Measurements from ENCODE around the gene BNC2. TPM values are rescaled to one million over a fixed set of nuclear protein-coding genes. Genes with fewer than 3 reads are reported as not detected.

BNC2 gene
- total RNA-seq, 1 experiment from 2014 or later: 0.20 TPM

DNA sequence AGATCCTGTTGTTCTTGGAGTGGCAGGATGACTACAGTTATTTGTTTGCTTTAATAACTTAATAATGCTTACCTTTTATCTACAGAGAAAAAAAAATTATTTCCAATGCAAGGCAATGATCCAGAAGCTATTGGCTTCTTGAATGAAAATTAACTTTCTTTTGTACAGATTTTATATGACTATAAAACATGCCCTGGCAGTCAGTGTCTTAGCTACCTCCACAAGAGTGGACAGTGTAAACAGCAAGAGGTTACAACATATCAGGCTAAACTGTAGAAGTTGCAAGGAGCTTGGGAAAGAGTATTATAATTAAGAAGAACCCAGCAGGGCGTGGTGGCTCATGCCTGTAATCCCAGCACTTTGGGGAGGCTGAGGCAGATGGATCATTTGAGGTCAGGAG, 49.1 kb downstream of the BNC2 start:
- CTCF ChIA-PET: no interaction called here
- Mint-ChIP-seq H3K4me3 (ENCODE audit: unreplicated experiment) (no peak overlapping the region), H3K27ac (ENCODE audit: unreplicated experiment) (no peak overlapping the region), H3K27me3 (ENCODE audit: insufficient read depth, unreplicated experiment) (peaks cover 2% of the 10 kb centered on the region), H3K4me1 (ENCODE audit: low read depth, unreplicated experiment) (no peaks in the 10 kb centered on the region), H3K9me3 (ENCODE audit: unreplicated experiment) (no peaks in the 10 kb centered on the region), H3K36me3 (ENCODE audit: insufficient read depth, unreplicated experiment) (no peaks in the 10 kb centered on the region)
- POLR2A ChIA-PET: no interaction called here
- H3K27me3 ChIP-seq (replicated peaks; ENCODE audit: control insufficient read depth, insufficient read depth, low read length): no peaks in the 10 kb centered on the region
- TF ChIP-seq, protein P1, sequence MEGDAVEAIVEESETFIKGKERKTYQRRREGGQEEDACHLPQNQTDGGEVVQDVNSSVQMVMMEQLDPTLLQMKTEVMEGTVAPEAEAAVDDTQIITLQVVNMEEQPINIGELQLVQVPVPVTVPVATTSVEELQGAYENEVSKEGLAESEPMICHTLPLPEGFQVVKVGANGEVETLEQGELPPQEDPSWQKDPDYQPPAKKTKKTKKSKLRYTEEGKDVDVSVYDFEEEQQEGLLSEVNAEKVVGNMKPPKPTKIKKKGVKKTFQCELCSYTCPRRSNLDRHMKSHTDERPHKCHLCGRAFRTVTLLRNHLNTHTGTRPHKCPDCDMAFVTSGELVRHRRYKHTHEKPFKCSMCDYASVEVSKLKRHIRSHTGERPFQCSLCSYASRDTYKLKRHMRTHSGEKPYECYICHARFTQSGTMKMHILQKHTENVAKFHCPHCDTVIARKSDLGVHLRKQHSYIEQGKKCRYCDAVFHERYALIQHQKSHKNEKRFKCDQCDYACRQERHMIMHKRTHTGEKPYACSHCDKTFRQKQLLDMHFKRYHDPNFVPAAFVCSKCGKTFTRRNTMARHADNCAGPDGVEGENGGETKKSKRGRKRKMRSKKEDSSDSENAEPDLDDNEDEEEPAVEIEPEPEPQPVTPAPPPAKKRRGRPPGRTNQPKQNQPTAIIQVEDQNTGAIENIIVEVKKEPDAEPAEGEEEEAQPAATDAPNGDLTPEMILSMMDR (IDR thresholded peaks at IDR 0.05; ENCODE audit: insufficient read depth in 1 of 2, low read depth in 1 of 2, low read length in 1 of 2, severe bottlenecking in 1 of 2, unreplicated experiment in 1 of 2): no peak
- H3K4me1 ChIP-seq: no peaks in the 10 kb centered on the region
- H3K9me3 ChIP-seq: no peaks in the 10 kb centered on the region
- no peak for DNase-seq
- no peak overlapping the region for H3K4me3 ChIP-seq (ENCODE audit: low read depth, low read length)
- BruUV-seq (replicated peaks): no TSS peak
- no peaks in the 10 kb centered on the region for H3K36me3 ChIP-seq (ENCODE audit: control insufficient read depth, insufficient read depth, low read length)
- intact Hi-C loops (cut with micrococcal nuclease; ENCODE audit: unreplicated experiment): no loop called here

- H3K4me3 ChIP-seq (ENCODE audit: low read depth, low read length): no peak overlapping the region
- no peaks in the 10 kb centered on the region for H3K4me1 Mint-ChIP-seq (ENCODE audit: low read depth, unreplicated experiment)
- CTCF ChIA-PET: no interaction called here
- no peak for DNase-seq
- H3K27ac Mint-ChIP-seq (ENCODE audit: unreplicated experiment): no peak overlapping the region
- no peaks in the 10 kb centered on the region for H3K9me3 Mint-ChIP-seq (ENCODE audit: unreplicated experiment)
- H3K4me1 ChIP-seq: no peaks in the 10 kb centered on the region; the same call in 1 of the 2 replicates
- no TSS peak for BruUV-seq (replicated peaks)
- no peaks in the 10 kb centered on the region for H3K36me3 Mint-ChIP-seq (ENCODE audit: insufficient read depth, unreplicated experiment)
- POLR2A ChIA-PET: no interaction called here
- intact Hi-C loops (cut with micrococcal nuclease; ENCODE audit: unreplicated experiment): no loop called here
- no peaks in the 10 kb centered on the region for H3K36me3 ChIP-seq (ENCODE audit: control insufficient read depth, insufficient read depth, low read length)
- TF ChIP-seq, protein P1 (IDR thresholded peaks at IDR 0.05; ENCODE audit: insufficient read depth in 1 of 2, low read depth in 1 of 2, low read length in 1 of 2, severe bottlenecking in 1 of 2, unreplicated experiment in 1 of 2): no peak
- H3K27me3 ChIP-seq (replicated peaks; ENCODE audit: control insufficient read depth, insufficient read depth, low read length): no peaks in the 10 kb centered on the region
- no peaks in the 10 kb centered on the region for H3K9me3 ChIP-seq
- no peak overlapping the region for H3K4me3 Mint-ChIP-seq (ENCODE audit: unreplicated experiment)
- no peaks in the 10 kb centered on the region for H3K27me3 Mint-ChIP-seq (ENCODE audit: insufficient read depth, unreplicated experiment)
Observed at GRCh38 chr9:16817514-16817913, 53.0 kb downstream of the BNC2 start.

DNA sequence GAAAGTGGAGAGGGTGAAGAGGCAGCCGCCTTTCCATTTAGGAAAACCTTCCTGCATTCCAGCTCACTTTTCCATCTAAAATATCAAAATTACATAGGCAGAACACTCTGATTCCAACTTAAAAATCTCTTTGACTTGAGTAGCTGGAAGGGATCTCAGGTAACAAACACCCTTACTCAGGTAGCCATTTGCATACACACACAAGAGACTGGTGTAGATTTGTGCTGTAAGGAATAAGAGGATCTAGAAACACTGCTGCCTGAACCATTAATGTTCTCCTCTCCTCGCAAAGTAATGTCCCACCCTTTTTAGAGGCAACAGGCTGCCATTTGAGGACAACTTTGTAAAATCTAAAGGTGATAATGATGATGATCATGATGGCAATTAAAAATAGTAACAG, 53.5 kb downstream of the BNC2 start:
- BruUV-seq (replicated peaks): no TSS peak
- no peaks in the 10 kb centered on the region for H3K36me3 ChIP-seq (ENCODE audit: control insufficient read depth, insufficient read depth, low read length)
- Mint-ChIP-seq H3K27me3 (ENCODE audit: insufficient read depth, unreplicated experiment) (no peaks in the 10 kb centered on the region), H3K36me3 (ENCODE audit: insufficient read depth, unreplicated experiment) (no peaks in the 10 kb centered on the region), H3K27ac (ENCODE audit: unreplicated experiment) (no peak overlapping the region), H3K4me3 (ENCODE audit: unreplicated experiment) (no peak overlapping the region), H3K4me1 (ENCODE audit: low read depth, unreplicated experiment) (no peaks in the 10 kb centered on the region), H3K9me3 (ENCODE audit: unreplicated experiment) (no peaks in the 10 kb centered on the region)
- H3K4me3 ChIP-seq (ENCODE audit: low read depth, low read length): no peak overlapping the region
- intact Hi-C loops (cut with micrococcal nuclease; ENCODE audit: unreplicated experiment): no loop called here
- TF ChIP-seq, protein P1 (IDR thresholded peaks at IDR 0.05; ENCODE audit: insufficient read depth in 1 of 2, low read depth in 1 of 2, low read length in 1 of 2, severe bottlenecking in 1 of 2, unreplicated experiment in 1 of 2): no peak
- no peaks in the 10 kb centered on the region for H3K9me3 ChIP-seq
- no peaks in the 10 kb centered on the region for H3K27me3 ChIP-seq (replicated peaks; ENCODE audit: control insufficient read depth, insufficient read depth, low read length)
- no peak for DNase-seq
- ChIA-PET CTCF (no interaction called here), POLR2A (no interaction called here)
- H3K4me1 ChIP-seq: no peaks in the 10 kb centered on the region; the same call in 1 of the 2 replicates

Data from Caco-2 (cell line).